ENCODE results near the gene ZNF557.

GRCh38 chr19:7132054-7132453, 62.6 kb downstream of the ZNF557 start:
- TF ChIP-seq POLR2A (IDR thresholded peaks at IDR 0.05) (no peak), CTCF (IDR thresholded peaks at IDR 0.05 in 4 of 5, conservative IDR thresholded peaks at IDR 0.05 in 1 of 5) (no peak)

Data from gastrocnemius medialis (tissue), 4 donors.